ENCODE data around the gene FHOD3. TPM values are rescaled to one million over a fixed set of nuclear protein-coding genes. Genes with fewer than 3 reads are reported as not detected.

FHOD3 gene
- total RNA-seq, 1 experiment from 2014 or later: 0.34 TPM

DNA sequence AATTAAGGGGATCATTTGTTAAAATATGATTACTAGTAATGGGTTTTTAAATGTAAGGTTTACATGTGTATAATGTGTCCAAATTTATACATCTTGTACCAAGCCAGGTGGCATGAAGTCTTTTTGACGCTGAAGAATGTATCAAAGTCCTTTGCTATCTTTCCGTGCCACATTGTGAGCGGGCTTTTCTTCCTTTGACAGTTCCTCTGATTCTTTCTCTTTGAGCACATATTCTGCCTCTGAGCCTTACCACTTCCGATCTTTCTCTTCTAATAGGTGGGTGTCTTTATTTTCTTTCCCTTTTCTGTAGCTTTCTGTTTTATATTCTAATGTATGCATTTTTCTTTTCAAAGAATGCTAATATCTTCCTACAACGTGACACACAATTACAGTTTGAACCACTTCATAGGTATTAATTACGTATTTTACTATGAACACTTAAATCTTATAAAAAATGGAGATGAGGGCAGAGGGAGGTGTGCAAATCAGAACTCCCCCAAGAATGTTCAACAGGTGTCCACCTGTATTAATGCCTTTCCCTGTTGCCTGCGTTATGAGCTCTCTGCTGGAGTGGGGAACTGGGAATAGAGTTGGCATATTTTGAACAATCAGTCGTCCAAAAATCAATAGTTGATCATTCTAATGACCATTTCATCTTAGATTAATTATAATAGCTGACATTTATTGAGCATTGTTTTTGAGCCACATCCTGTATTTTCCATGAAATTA is 355.8 kb downstream of the FHOD3 start:
- intact Hi-C loops (cut with micrococcal nuclease; ENCODE audit: unreplicated experiment): loop anchor here (2.0 kb wide), 1 partner anchor 19 kb away; no protein-coding TSS in a partner anchor
- H3K9me3 ChIP-seq (ENCODE audit: low read depth, low read length, poor library complexity, severe bottlenecking): no peaks in the 10 kb centered on the region
- no peaks in the 10 kb centered on the region for H3K36me3 ChIP-seq (ENCODE audit: insufficient read depth, low read length, poor library complexity, severe bottlenecking)
- H3K27ac ChIP-seq (ENCODE audit: low read depth, low read length, poor library complexity, severe bottlenecking): no peak overlapping the region
- no peak overlapping the region for H3K4me3 ChIP-seq (ENCODE audit: low read depth, low read length, poor library complexity, severe bottlenecking)
- no peaks in the 10 kb centered on the region for H3K4me1 ChIP-seq (ENCODE audit: insufficient read depth, low read length, poor library complexity, severe bottlenecking)
- peaks cover 56% of the 10 kb centered on the region for H3K27me3 ChIP-seq (replicated peaks; ENCODE audit: insufficient read depth, low read depth, low read length, poor library complexity)
- CTCF ChIA-PET: no interaction called here
- POLR2A ChIA-PET (ENCODE audit: low non-redundant PET): no interaction called here
- DNase-seq (ENCODE audit: low spot score): no peak
- no TSS peak for BruUV-seq (replicated peaks)
- TF ChIP-seq, protein P1, sequence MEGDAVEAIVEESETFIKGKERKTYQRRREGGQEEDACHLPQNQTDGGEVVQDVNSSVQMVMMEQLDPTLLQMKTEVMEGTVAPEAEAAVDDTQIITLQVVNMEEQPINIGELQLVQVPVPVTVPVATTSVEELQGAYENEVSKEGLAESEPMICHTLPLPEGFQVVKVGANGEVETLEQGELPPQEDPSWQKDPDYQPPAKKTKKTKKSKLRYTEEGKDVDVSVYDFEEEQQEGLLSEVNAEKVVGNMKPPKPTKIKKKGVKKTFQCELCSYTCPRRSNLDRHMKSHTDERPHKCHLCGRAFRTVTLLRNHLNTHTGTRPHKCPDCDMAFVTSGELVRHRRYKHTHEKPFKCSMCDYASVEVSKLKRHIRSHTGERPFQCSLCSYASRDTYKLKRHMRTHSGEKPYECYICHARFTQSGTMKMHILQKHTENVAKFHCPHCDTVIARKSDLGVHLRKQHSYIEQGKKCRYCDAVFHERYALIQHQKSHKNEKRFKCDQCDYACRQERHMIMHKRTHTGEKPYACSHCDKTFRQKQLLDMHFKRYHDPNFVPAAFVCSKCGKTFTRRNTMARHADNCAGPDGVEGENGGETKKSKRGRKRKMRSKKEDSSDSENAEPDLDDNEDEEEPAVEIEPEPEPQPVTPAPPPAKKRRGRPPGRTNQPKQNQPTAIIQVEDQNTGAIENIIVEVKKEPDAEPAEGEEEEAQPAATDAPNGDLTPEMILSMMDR (conservative IDR thresholded peaks at IDR 0.05; ENCODE audit: low read depth, low read length): no peak
- no peak for TF ChIP-seq EZH2 (IDR thresholded peaks at IDR 0.05; ENCODE audit: borderline replicate concordance, low read depth, low read length, poor library complexity, severe bottlenecking)

DNA sequence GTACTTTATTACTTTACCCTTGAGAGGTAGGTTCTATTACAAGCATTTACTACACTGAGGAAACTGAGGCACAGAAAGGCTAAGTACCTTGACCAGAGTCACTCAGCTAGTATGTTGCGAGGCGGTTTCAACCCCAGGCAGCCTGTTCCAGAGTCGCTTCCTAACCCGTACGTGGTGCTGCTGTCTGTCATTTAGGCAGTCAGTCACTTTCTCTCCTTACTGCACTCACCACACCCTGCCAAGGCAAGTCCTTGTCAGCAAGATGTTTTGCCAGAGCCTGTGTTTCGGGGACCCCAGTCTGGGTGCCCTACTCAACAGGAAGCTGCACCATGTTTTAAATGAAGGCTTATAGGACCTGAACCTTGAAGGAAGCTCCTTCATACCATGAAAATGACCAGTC is 356.4 kb downstream of the FHOD3 start:
- CTCF ChIA-PET: interaction anchor here (0.7 kb wide), 1 partner anchor 242 kb away, joined by 5 read pairs; no protein-coding TSS in a partner anchor
- POLR2A ChIA-PET (ENCODE audit: low non-redundant PET): no interaction called here
- Histone ChIP-seq H3K27ac (ENCODE audit: low read depth, low read length, poor library complexity, severe bottlenecking) (no peak overlapping the region), H3K9me3 (ENCODE audit: low read depth, low read length, poor library complexity, severe bottlenecking) (no peaks in the 10 kb centered on the region), H3K27me3 (replicated peaks; ENCODE audit: insufficient read depth, low read depth, low read length, poor library complexity) (peaks cover 56% of the 10 kb centered on the region), H3K36me3 (ENCODE audit: insufficient read depth, low read length, poor library complexity, severe bottlenecking) (no peaks in the 10 kb centered on the region), H3K4me3 (ENCODE audit: low read depth, low read length, poor library complexity, severe bottlenecking) (no peak overlapping the region), H3K4me1 (ENCODE audit: insufficient read depth, low read length, poor library complexity, severe bottlenecking) (no peaks in the 10 kb centered on the region)
- intact Hi-C loops (cut with micrococcal nuclease; ENCODE audit: unreplicated experiment): loop anchor here (2.0 kb wide), 1 partner anchor 19 kb away; no protein-coding TSS in a partner anchor
- TF ChIP-seq, protein P1 (conservative IDR thresholded peaks at IDR 0.05; ENCODE audit: low read depth, low read length): no peak
- TF ChIP-seq EZH2 (IDR thresholded peaks at IDR 0.05; ENCODE audit: borderline replicate concordance, low read depth, low read length, poor library complexity, severe bottlenecking): no peak
- BruUV-seq (replicated peaks): no TSS peak
- DNase-seq (ENCODE audit: low spot score): no peak

DNA sequence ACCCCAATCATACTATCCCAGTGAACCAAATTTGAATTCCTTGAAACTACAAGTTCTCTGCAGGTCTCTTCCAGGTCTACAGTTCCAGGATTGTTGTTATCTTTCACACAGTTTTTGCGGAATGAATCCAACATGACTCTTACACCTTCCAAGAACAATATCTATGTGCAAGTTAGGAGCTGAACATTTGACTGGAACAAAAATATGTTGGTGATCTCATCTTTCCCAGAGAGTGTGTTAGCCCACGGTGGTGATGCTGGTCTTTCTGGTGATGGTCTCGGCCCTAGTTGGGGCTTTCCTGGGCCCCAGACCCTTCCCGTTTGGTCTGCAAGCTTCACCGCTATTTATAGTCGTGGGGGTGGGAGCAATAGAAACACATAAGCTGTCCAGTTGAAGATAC is 357.6 kb downstream of the FHOD3 start:
- Histone ChIP-seq H3K27me3 (replicated peaks; ENCODE audit: insufficient read depth, low read depth, low read length, poor library complexity) (peaks cover 47% of the 10 kb centered on the region), H3K27ac (ENCODE audit: low read depth, low read length, poor library complexity, severe bottlenecking) (no peak overlapping the region), H3K4me3 (ENCODE audit: low read depth, low read length, poor library complexity, severe bottlenecking) (no peak overlapping the region), H3K4me1 (ENCODE audit: insufficient read depth, low read length, poor library complexity, severe bottlenecking) (no peaks in the 10 kb centered on the region), H3K9me3 (ENCODE audit: low read depth, low read length, poor library complexity, severe bottlenecking) (no peaks in the 10 kb centered on the region), H3K36me3 (ENCODE audit: insufficient read depth, low read length, poor library complexity, severe bottlenecking) (no peaks in the 10 kb centered on the region)
- ChIA-PET CTCF (interaction anchor here (0.9 kb wide), 1 partner anchor 33 kb away, joined by 4 read pairs; no protein-coding TSS in a partner anchor), POLR2A (ENCODE audit: low non-redundant PET) (no interaction called here)
- no peak for TF ChIP-seq EZH2 (IDR thresholded peaks at IDR 0.05; ENCODE audit: borderline replicate concordance, low read depth, low read length, poor library complexity, severe bottlenecking)
- TF ChIP-seq, protein P1 (conservative IDR thresholded peaks at IDR 0.05; ENCODE audit: low read depth, low read length): no peak
- DNase-seq (ENCODE audit: low spot score): no peak
- BruUV-seq (replicated peaks): no TSS peak
- intact Hi-C loops (cut with micrococcal nuclease; ENCODE audit: unreplicated experiment): no loop called here

All from A673 (cell line).